MM.1S (cell line): ENCODE data around the gene C3orf20.

Source experiments
- DNase-seq: peaks from one replicate; pipeline ENCODE4 v3.0.0-alpha.2; 2015
- H2AFZ ChIP-seq: fragments of 300-600 bp; sonication (generic); 2 replicates; pipeline ENCODE4 v1.6.0; 2016; ENCODE audit warnings: antibody characterized with exemption, low read length
- H3F3A ChIP-seq: fragments of 300-600 bp; sonication (generic); 2 replicates; pipeline ENCODE4 v1.6.1; 2016; ENCODE audit warnings: mild to moderate bottlenecking, antibody characterized with exemption, low read length, moderate library complexity, mixed read lengths; ENCODE audit not compliant: insufficient read depth
- H3K27ac ChIP-seq: fragments of 300-600 bp; sonication (generic); 2 replicates; pipeline ENCODE4 v1.5.1; 2016; ENCODE audit warnings: mild to moderate bottlenecking, low read length
- H3K27me3 ChIP-seq: fragments of 300-600 bp; sonication (generic); replicated peaks from 2 replicates; pipeline ENCODE4 v1.6.0; 2016; ENCODE audit warnings: low read length; ENCODE audit not compliant: insufficient read depth
- H3K36me3 ChIP-seq: fragments of 300-600 bp; sonication (generic); replicated peaks from 2 replicates; pipeline ENCODE4 v1.6.1; 2016; ENCODE audit warnings: mild to moderate bottlenecking, low read length, mixed read lengths; ENCODE audit not compliant: insufficient read depth
- H3K4me1 ChIP-seq: fragments of 300-600 bp; sonication (generic); 2 replicates; pipeline ENCODE4 v1.6.1; 2016; ENCODE audit warnings: low read length, mixed read lengths
- H3K4me2 ChIP-seq: fragments of 300-600 bp; sonication (generic); 2 replicates; pipeline ENCODE4 v1.6.0; 2016; ENCODE audit warnings: low read depth, low read length
- H3K4me3 ChIP-seq: fragments of 300-600 bp; sonication (generic); 2 replicates; pipeline ENCODE4 v1.5.1; 2016; ENCODE audit warnings: low read length, mixed read lengths
- H3K79me2 ChIP-seq: fragments of 300-600 bp; sonication (generic); 2 replicates; pipeline ENCODE4 v1.6.1; 2016; ENCODE audit warnings: mixed run types, low read length, mixed read lengths
- H3K9ac ChIP-seq: fragments of 300-600 bp; sonication (generic); 2 replicates; pipeline ENCODE4 v1.6.1; 2016; ENCODE audit warnings: low read length, mixed read lengths
- H3K9me2 ChIP-seq: fragments of 300-600 bp; sonication (generic); replicated peaks from 2 replicates; pipeline ENCODE4 v1.6.1; 2016; ENCODE audit warnings: mild to moderate bottlenecking, low read length, mixed read lengths; ENCODE audit not compliant: insufficient read depth
- H3K9me3 ChIP-seq: fragments of 300-600 bp; sonication (generic); replicated peaks from 2 replicates; pipeline ENCODE4 v1.6.1; 2016; ENCODE audit warnings: mild to moderate bottlenecking, low read length, mixed read lengths; ENCODE audit not compliant: insufficient read depth
- H4K20me1 ChIP-seq: fragments of 300-600 bp; sonication (generic); 2 replicates; pipeline ENCODE4 v1.6.1; 2016; ENCODE audit warnings: mild to moderate bottlenecking, low read length, moderate library complexity, mixed read lengths; ENCODE audit not compliant: insufficient read depth
- EZH2 ChIP-seq: fragments of 300-600 bp; sonication (generic); optimal IDR thresholded peaks from 2 replicates; pipeline ENCODE3; 2017; ENCODE audit warnings: low read depth, mild to moderate bottlenecking, antibody characterized with exemption, low read length, mixed read lengths
- EZH2phosphoT487 ChIP-seq: fragments of 300-600 bp; sonication (generic); IDR thresholded peaks from 2 replicates; pipeline ENCODE4 v1.6.1; 2018; ENCODE audit warnings: antibody characterized with exemption, low read length
- TF ChIP-seq, protein P1 (sequence below): fragments of 300-600 bp; sonication (generic); IDR thresholded peaks from 2 replicates; pipeline ENCODE4 v1.5.1; 2016; ENCODE audit warnings: antibody characterized with exemption, low read length, mixed read lengths

C3orf20 gene

GRCh38 chr3:14676881-14677280, 1.9 kb downstream of the C3orf20 start:
- Histone ChIP-seq H4K20me1 (no peaks in the 10 kb centered on the region), H3F3A (no peaks in the 10 kb centered on the region), H3K4me1 (peaks cover 9% of the 10 kb centered on the region), H3K79me2 (no peaks in the 10 kb centered on the region), H3K4me3 (no peak overlapping the region), H3K9me3 (no peaks in the 10 kb centered on the region), H3K36me3 (no peaks in the 10 kb centered on the region), H3K4me2 (no peak overlapping the region), H3K9me2 (no peaks in the 10 kb centered on the region), H2AFZ (no peak overlapping the region), H3K27me3 (no peaks in the 10 kb centered on the region), H3K9ac (no peak overlapping the region), H3K27ac (no peak overlapping the region)
- DNase-seq = no peak
- no peak for TF ChIP-seq EZH2phosphoT487
- no peak for TF ChIP-seq EZH2
- TF ChIP-seq, protein P1, sequence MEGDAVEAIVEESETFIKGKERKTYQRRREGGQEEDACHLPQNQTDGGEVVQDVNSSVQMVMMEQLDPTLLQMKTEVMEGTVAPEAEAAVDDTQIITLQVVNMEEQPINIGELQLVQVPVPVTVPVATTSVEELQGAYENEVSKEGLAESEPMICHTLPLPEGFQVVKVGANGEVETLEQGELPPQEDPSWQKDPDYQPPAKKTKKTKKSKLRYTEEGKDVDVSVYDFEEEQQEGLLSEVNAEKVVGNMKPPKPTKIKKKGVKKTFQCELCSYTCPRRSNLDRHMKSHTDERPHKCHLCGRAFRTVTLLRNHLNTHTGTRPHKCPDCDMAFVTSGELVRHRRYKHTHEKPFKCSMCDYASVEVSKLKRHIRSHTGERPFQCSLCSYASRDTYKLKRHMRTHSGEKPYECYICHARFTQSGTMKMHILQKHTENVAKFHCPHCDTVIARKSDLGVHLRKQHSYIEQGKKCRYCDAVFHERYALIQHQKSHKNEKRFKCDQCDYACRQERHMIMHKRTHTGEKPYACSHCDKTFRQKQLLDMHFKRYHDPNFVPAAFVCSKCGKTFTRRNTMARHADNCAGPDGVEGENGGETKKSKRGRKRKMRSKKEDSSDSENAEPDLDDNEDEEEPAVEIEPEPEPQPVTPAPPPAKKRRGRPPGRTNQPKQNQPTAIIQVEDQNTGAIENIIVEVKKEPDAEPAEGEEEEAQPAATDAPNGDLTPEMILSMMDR = no peak

DNA sequence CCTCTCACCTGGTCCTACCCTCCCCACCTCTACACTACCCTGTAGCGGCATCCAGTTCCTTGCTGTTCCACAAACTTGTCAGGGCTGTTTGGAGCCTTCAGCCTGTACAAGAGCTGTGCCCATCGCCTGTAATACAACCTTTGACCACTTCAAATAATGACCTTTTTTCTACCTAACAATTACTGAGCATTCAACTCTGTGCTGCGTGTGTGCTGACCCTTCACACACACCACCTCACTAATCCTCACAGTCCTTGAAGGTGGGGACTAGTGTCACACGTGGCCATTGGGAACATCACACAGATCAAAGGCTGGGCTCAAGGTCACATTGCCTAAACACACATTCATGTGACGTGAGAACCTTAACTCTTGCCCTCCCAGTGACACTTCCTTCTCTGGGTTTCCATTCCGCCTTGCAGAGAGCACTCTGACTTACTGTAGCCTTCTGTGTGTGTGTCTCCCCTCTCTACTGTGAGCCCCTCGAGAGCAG, 3.1 kb downstream of the C3orf20 start:
- DNase-seq = no peak
- no peaks in the 10 kb centered on the region for H4K20me1 ChIP-seq
- H3K27me3 ChIP-seq = no peaks in the 10 kb centered on the region
- H3K4me1 ChIP-seq = no peaks in the 10 kb centered on the region
- H2AFZ ChIP-seq = no peak overlapping the region
- no peak overlapping the region for H3K4me3 ChIP-seq
- H3K79me2 ChIP-seq = no peaks in the 10 kb centered on the region
- TF ChIP-seq, protein P1 = no peak
- no peak for TF ChIP-seq EZH2
- TF ChIP-seq EZH2phosphoT487 = no peak
- H3K9me2 ChIP-seq = no peaks in the 10 kb centered on the region
- H3K36me3 ChIP-seq = no peaks in the 10 kb centered on the region
- no peak overlapping the region for H3K9ac ChIP-seq
- no peaks in the 10 kb centered on the region for H3K9me3 ChIP-seq
- no peak overlapping the region for H3K4me2 ChIP-seq
- H3K27ac ChIP-seq = no peak overlapping the region
- H3F3A ChIP-seq = no peaks in the 10 kb centered on the region

DNA sequence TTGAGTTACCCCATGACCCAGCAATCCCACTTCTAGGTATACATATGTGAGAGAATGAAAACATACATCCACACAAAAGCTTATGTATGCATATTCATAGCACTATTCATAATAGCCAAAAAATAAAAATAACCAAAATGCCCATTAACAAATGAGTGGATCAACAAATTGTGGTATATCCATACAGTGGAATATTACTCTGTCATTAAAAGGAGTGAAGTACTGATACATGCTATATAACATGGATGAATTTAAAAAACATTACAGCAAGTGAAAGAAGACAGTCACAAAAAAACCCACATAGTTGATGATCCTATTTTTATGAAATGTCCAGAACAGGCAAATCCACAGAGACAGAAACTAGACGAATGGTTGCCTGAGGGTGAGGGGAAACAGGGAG, 5.2 kb downstream of the C3orf20 start:
- Histone ChIP-seq H3K9me2 (no peaks in the 10 kb centered on the region), H3K36me3 (no peaks in the 10 kb centered on the region), H3K4me2 (no peak overlapping the region), H3K27me3 (no peaks in the 10 kb centered on the region), H3K79me2 (no peaks in the 10 kb centered on the region), H2AFZ (no peak overlapping the region), H3K9ac (no peak overlapping the region), H3F3A (no peaks in the 10 kb centered on the region), H4K20me1 (no peaks in the 10 kb centered on the region), H3K27ac (no peak overlapping the region), H3K9me3 (no peaks in the 10 kb centered on the region), H3K4me1 (no peaks in the 10 kb centered on the region), H3K4me3 (no peak overlapping the region)
- no peak for TF ChIP-seq EZH2
- TF ChIP-seq EZH2phosphoT487 = no peak
- TF ChIP-seq, protein P1 = no peak
- no peak for DNase-seq
